H1 (cell line): ENCODE data around the gene CFAP20. TPM values are rescaled to one million over a fixed set of nuclear protein-coding genes. Genes with fewer than 3 reads are reported as not detected.

ENCODE experiments used
- ASH2L ChIP-seq: fragments of 200-600, 300-600 bp; sonication (generic); IDR thresholded peaks from one replicate; pipeline ENCODE4 v1.7.1; 2017; ENCODE audit warnings: low read length
- BACH1 ChIP-seq: IDR thresholded peaks from 2 replicates; pipeline ENCODE4 v1.6.1; 2012; ENCODE audit warnings: low read length, improper control_type of control experiment
- CHD1 ChIP-seq: IDR thresholded peaks from 2 replicates; pipeline ENCODE4 v1.6.1; 2012; ENCODE audit warnings: low read depth, low read length, improper control_type of control experiment
- HDAC6 ChIP-seq: IDR thresholded peaks from one replicate; pipeline ENCODE4 v1.7.1; 2012; ENCODE audit warnings: low read depth, mild to moderate bottlenecking, inconsistent platforms, low read length, moderate library complexity
- KDM5A ChIP-seq: fragments of 200-600 bp; IDR thresholded peaks from 2 replicates; pipeline ENCODE4 v1.7.1; 2012; ENCODE audit warnings: mild to moderate bottlenecking, low read length, inconsistent platforms, mixed read lengths
- NANOG ChIP-seq: IDR thresholded peaks from 2 replicates; pipeline ENCODE4 v1.6.1; 2011; ENCODE audit warnings: low read length, low read depth, mild to moderate bottlenecking, inconsistent platforms; ENCODE audit not compliant: insufficient read depth, poor library complexity, severe bottlenecking
- SIRT6 ChIP-seq: IDR thresholded peaks from one replicate; pipeline ENCODE4 v1.7.1; 2012; ENCODE audit warnings: low read length, inconsistent platforms
- SIX5 ChIP-seq: IDR thresholded peaks from 2 replicates; pipeline ENCODE4 v1.6.1; 2011; ENCODE audit warnings: mild to moderate bottlenecking, low read depth, low read length
- SP2 ChIP-seq: IDR thresholded peaks from 2 replicates; pipeline ENCODE4 v1.6.1; 2012; ENCODE audit warnings: mild to moderate bottlenecking, low read length, inconsistent platforms
- SRF ChIP-seq: IDR thresholded peaks from 2 replicates; pipeline ENCODE4 v1.6.1; 2011; ENCODE audit warnings: mild to moderate bottlenecking, low read depth, low read length, moderate library complexity
- TCF12 ChIP-seq: IDR thresholded peaks from 2 replicates; pipeline ENCODE4 v1.6.1; 2011; ENCODE audit warnings: low read depth, mild to moderate bottlenecking, low read length
- polyA plus RNA-seq, 7 experiments: library from polyadenylated mRNA; depleted of rRNA in 3 of 7; stranded (reverse) in 5 of 7; unstranded in 2 of 7; fragments of >200 nt in 5 of 7; fragments of 200-250 nt in 2 of 7; gene quantifications; 1 replicate in 5 of 7; 2 replicates in 1 of 7; 4 replicates in 1 of 7; pipeline versions ENCODE4 v1.2.1 to v1.2.3, GENCODE V29; 2011 to 2013; ENCODE audit warnings: missing spikeins in 2 of 7, mixed read lengths in 2 of 7
- total RNA-seq: library from RNA; stranded (reverse); fragmentation: NEBNext Ultra II Directional; extraction: Animal tissue kit (Norgen Biotek cat#: 25700); gene quantifications from 2 replicates; pipeline ENCODE4 v1.2.1, GENCODE V29; 2021
- TF ChIP-seq, protein P1 (sequence below): fragments of 300-600 bp; sonication (generic); IDR thresholded peaks from 2 replicates; pipeline ENCODE4 v1.7.1; 2012; ENCODE audit warnings: low read length, moderate library complexity, mild to moderate bottlenecking, inconsistent platforms; ENCODE audit not compliant: insufficient replicate concordance

CFAP20 gene
- total and polyA plus RNA-seq, 2 of the 8 experiments (the other 6 are each of a cell fraction or from before 2014, with no cell fraction given) = 45.6 to 65.4 TPM

DNA sequence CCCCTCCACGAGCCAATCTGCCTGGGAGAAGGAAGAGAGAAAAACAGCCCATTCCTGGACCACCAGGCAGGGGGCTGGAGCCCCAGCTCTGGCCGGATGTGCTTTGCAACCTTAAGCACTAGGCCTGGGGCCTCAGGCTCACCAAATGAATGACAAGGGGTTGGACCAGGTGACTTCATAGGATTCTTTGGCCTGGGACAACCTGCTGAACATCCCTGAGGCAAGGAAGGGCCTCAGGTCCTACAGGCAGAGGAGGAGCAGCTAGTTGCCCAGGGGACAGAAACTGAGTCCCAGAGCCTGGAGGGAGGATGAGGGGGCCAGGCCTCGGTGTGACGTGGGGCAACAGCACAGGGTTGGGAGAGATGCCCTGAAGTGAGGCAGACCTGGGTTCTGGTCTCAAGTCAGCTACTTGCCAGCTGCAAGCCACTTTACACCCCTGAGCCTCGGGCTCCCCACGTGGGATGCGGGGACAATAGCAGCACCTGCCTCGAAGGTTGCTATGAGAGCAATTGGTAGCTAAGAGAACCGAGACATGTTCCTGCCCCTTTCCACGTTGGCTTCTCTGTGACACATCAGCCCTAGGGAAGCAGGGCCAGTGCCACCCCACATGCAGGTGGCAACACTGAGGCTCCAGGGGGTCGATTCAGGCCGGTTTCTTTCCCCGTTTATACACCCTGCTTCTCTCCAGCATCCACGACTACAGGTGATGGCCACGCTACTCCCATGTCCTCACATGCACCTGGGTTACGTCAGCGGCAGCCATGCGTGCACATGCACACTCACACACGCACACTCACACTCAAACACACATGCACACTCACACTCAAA, 42.6 kb downstream of the CFAP20 start (continued):
- TF ChIP-seq, protein P1, sequence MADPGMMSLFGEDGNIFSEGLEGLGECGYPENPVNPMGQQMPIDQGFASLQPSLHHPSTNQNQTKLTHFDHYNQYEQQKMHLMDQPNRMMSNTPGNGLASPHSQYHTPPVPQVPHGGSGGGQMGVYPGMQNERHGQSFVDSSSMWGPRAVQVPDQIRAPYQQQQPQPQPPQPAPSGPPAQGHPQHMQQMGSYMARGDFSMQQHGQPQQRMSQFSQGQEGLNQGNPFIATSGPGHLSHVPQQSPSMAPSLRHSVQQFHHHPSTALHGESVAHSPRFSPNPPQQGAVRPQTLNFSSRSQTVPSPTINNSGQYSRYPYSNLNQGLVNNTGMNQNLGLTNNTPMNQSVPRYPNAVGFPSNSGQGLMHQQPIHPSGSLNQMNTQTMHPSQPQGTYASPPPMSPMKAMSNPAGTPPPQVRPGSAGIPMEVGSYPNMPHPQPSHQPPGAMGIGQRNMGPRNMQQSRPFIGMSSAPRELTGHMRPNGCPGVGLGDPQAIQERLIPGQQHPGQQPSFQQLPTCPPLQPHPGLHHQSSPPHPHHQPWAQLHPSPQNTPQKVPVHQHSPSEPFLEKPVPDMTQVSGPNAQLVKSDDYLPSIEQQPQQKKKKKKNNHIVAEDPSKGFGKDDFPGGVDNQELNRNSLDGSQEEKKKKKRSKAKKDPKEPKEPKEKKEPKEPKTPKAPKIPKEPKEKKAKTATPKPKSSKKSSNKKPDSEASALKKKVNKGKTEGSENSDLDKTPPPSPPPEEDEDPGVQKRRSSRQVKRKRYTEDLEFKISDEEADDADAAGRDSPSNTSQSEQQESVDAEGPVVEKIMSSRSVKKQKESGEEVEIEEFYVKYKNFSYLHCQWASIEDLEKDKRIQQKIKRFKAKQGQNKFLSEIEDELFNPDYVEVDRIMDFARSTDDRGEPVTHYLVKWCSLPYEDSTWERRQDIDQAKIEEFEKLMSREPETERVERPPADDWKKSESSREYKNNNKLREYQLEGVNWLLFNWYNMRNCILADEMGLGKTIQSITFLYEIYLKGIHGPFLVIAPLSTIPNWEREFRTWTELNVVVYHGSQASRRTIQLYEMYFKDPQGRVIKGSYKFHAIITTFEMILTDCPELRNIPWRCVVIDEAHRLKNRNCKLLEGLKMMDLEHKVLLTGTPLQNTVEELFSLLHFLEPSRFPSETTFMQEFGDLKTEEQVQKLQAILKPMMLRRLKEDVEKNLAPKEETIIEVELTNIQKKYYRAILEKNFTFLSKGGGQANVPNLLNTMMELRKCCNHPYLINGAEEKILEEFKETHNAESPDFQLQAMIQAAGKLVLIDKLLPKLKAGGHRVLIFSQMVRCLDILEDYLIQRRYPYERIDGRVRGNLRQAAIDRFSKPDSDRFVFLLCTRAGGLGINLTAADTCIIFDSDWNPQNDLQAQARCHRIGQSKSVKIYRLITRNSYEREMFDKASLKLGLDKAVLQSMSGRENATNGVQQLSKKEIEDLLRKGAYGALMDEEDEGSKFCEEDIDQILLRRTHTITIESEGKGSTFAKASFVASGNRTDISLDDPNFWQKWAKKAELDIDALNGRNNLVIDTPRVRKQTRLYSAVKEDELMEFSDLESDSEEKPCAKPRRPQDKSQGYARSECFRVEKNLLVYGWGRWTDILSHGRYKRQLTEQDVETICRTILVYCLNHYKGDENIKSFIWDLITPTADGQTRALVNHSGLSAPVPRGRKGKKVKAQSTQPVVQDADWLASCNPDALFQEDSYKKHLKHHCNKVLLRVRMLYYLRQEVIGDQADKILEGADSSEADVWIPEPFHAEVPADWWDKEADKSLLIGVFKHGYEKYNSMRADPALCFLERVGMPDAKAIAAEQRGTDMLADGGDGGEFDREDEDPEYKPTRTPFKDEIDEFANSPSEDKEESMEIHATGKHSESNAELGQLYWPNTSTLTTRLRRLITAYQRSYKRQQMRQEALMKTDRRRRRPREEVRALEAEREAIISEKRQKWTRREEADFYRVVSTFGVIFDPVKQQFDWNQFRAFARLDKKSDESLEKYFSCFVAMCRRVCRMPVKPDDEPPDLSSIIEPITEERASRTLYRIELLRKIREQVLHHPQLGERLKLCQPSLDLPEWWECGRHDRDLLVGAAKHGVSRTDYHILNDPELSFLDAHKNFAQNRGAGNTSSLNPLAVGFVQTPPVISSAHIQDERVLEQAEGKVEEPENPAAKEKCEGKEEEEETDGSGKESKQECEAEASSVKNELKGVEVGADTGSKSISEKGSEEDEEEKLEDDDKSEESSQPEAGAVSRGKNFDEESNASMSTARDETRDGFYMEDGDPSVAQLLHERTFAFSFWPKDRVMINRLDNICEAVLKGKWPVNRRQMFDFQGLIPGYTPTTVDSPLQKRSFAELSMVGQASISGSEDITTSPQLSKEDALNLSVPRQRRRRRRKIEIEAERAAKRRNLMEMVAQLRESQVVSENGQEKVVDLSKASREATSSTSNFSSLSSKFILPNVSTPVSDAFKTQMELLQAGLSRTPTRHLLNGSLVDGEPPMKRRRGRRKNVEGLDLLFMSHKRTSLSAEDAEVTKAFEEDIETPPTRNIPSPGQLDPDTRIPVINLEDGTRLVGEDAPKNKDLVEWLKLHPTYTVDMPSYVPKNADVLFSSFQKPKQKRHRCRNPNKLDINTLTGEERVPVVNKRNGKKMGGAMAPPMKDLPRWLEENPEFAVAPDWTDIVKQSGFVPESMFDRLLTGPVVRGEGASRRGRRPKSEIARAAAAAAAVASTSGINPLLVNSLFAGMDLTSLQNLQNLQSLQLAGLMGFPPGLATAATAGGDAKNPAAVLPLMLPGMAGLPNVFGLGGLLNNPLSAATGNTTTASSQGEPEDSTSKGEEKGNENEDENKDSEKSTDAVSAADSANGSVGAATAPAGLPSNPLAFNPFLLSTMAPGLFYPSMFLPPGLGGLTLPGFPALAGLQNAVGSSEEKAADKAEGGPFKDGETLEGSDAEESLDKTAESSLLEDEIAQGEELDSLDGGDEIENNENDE = no peak
- TF ChIP-seq SIX5 (no peak), BACH1 (no peak), CHD1 (no peak), KDM5A (no peak), SP2 (no peak), SRF (no peak), HDAC6 (no peak), NANOG (no peak), TCF12 (no peak), ASH2L (no peak), SIRT6 (no peak)
